B cell (primary cell): ENCODE results near the gene DCTN5. TPM values are rescaled to one million over a fixed set of nuclear protein-coding genes. Genes with fewer than 3 reads are reported as not detected.

Experiments used
- ATAC-seq: fragments of 200-7000 bp; cut with Tn5 transposase; one replicate; pipeline ENCODE4 v1.10.0; 2021; ENCODE audit warnings: low read depth, mild to moderate bottlenecking, moderate number of reproducible peaks, moderate library complexity
- CTCF ChIA-PET: fragments of 350-600 bp; sonication (Branson Sonifier 250); formaldehyde crosslinking; loops from one replicate; lab custom pipeline; 2021; ENCODE audit warnings: antibody characterized with exemption, inconsistent platforms; lab: Charles Lee
- POLR2A ChIA-PET: fragments of 350-600 bp; sonication (Branson Sonifier 250); formaldehyde crosslinking; loops from one replicate; lab custom pipeline; 2021; ENCODE audit warnings: antibody characterized with exemption; lab: Charles Lee
- DNase-seq: peaks from one replicate; pipeline ENCODE4 v3.0.0; 2013
- H2AFZ ChIP-seq: 2 replicates; pipeline ENCODE4 v1.6.1; 2012; ENCODE audit warnings: mild to moderate bottlenecking, low read depth, low read length; ENCODE audit not compliant: insufficient read depth, poor library complexity, severe bottlenecking
- H3K27ac ChIP-seq, 2 donors: 1 replicate in 1 of 2; 2 replicates in 1 of 2; pipeline ENCODE4 v1.5.1; 2012 to 2013; ENCODE audit warnings: low read length in 2 of 2, mild to moderate bottlenecking in 2 of 2, moderate library complexity in 1 of 2
- H3K27me3 ChIP-seq, 4 experiments: fragments of 200-600 bp in 1 of 4; sonication (generic) in 1 of 4; replicated peaks in 1 of 4; 1 replicate in 2 of 4; 2 replicates in 2 of 4; pipeline versions ENCODE4 v1.6.1 to v1.7.0; 2013 to 2016; ENCODE audit warnings: low read length in 3 of 4, mild to moderate bottlenecking in 2 of 4, mixed read lengths in 1 of 4, moderate library complexity in 1 of 4; ENCODE audit not compliant: insufficient read depth in 4 of 4, control insufficient read depth in 3 of 4; ENCODE audit errors: control extremely low read depth in 1 of 4
- H3K36me3 ChIP-seq, 2 experiments: replicated peaks in 1 of 2; 1 replicate in 1 of 2; 2 replicates in 1 of 2; pipeline versions ENCODE4 v1.6.1 to v1.7.1; 2013; ENCODE audit warnings: low read length in 1 of 2; ENCODE audit not compliant: insufficient read depth in 2 of 2, control insufficient read depth in 1 of 2; ENCODE audit errors: control extremely low read depth in 1 of 2, extremely low read depth in 1 of 2
- H3K4me1 ChIP-seq, 2 donors: fragments of 200-600 bp in 1 of 2; sonication (generic) in 1 of 2; 1 replicate in 1 of 2; 2 replicates in 1 of 2; pipeline versions ENCODE4 v1.5.1 to v1.6.1; 2013 to 2017; ENCODE audit warnings: low read length in 2 of 2; ENCODE audit not compliant: control insufficient read depth in 2 of 2, insufficient read depth in 2 of 2
- H3K4me2 ChIP-seq: replicated peaks from 2 replicates; pipeline ENCODE3; 2012; ENCODE audit warnings: mild to moderate bottlenecking, low read depth, low read length; ENCODE audit not compliant: poor library complexity, severe bottlenecking
- H3K4me3 ChIP-seq, 5 experiments: fragments of 200-600 bp in 1 of 5; sonication (generic) in 1 of 5; 1 replicate in 3 of 5; 2 replicates in 2 of 5; pipeline versions ENCODE4 v1.5.1 to v1.7.0; 2011 to 2016; ENCODE audit warnings: low read length in 4 of 5, mild to moderate bottlenecking in 4 of 5, low read depth in 2 of 5, control low read depth in 1 of 5, moderate library complexity in 1 of 5; ENCODE audit not compliant: insufficient read depth in 1 of 5; ENCODE audit errors: control extremely low read depth in 1 of 5, extremely low read depth in 1 of 5
- H3K79me2 ChIP-seq: fragments of 200-600 bp; sonication (generic); one replicate; pipeline ENCODE4 v1.6.0; 2016; ENCODE audit warnings: low read length; ENCODE audit not compliant: control insufficient read depth, insufficient read depth
- H3K9ac ChIP-seq: fragments of 200-600 bp; sonication (generic); 2 replicates; pipeline ENCODE4 v1.6.1; 2017; ENCODE audit warnings: mild to moderate bottlenecking, low read length, moderate library complexity
- H3K9me3 ChIP-seq, 3 donors: one replicate each; pipeline versions ENCODE4 v1.6.1 to v1.7.1; 2013; ENCODE audit warnings: low read length in 2 of 3; ENCODE audit not compliant: control insufficient read depth in 2 of 3, insufficient read depth in 1 of 3; ENCODE audit errors: control extremely low read depth in 1 of 3
- H4K20me1 ChIP-seq: 2 replicates; pipeline ENCODE4 v1.6.0; 2012; ENCODE audit warnings: mild to moderate bottlenecking, low read length; ENCODE audit not compliant: insufficient read depth, control insufficient read depth, poor library complexity, severe bottlenecking
- H3K27ac Mint-ChIP-seq: one replicate; pipeline ENCODE4 v1.8.0; 2021; ENCODE audit warnings: mixed read lengths
- H3K27me3 Mint-ChIP-seq: one replicate; pipeline ENCODE4 v1.8.0; 2021; ENCODE audit warnings: mixed read lengths
- H3K4me1 Mint-ChIP-seq: one replicate; pipeline ENCODE4 v1.8.0; 2021; ENCODE audit warnings: mixed read lengths
- H3K4me3 Mint-ChIP-seq: one replicate; pipeline ENCODE4 v1.8.0; 2021; ENCODE audit warnings: mixed read lengths
- H3K9me3 Mint-ChIP-seq: one replicate; pipeline ENCODE4 v1.8.0; 2022; ENCODE audit warnings: mixed read lengths; ENCODE audit not compliant: insufficient read depth
- CTCF ChIP-seq: fragments of 200-600 bp; IDR thresholded peaks from one replicate; pipeline ENCODE4 v1.8.0; 2022; ENCODE audit warnings: antibody characterized with exemption, mild to moderate bottlenecking
- EZH2 ChIP-seq: IDR thresholded peaks from 2 replicates; pipeline ENCODE4 v1.6.1; 2012; ENCODE audit warnings: borderline replicate concordance, low read depth, mild to moderate bottlenecking, moderate library complexity, low read length; ENCODE audit not compliant: insufficient read depth, poor library complexity, severe bottlenecking
- WGBS: methylation state at CpG from one replicate; pipeline ENCODE4 v1.1.5; 2013; ENCODE audit warnings: missing lambda C conversion rate; ENCODE audit not compliant: insufficient coverage; 5-methylcytosine and 5-hydroxymethylcytosine counted together
- intact Hi-C: fragments of 100-400 bp; cut with micrococcal nuclease; formaldehyde crosslinking; loops from one replicate; pipeline ENCODE4 v1.10.0; 2022
- polyA plus RNA-seq: library from polyadenylated mRNA; depleted of rRNA; stranded (reverse); fragments of >200 nt; gene quantifications from 2 replicates; pipeline ENCODE4 v1.2.3, GENCODE V29; 2012
- total RNA-seq, 2 donors: library from RNA; stranded (reverse); fragments of 120-200 nt in 1 of 2; gene quantifications; 1 replicate in 1 of 2; 2 replicates in 1 of 2; pipeline versions ENCODE4 v1.2.3 to v1.2.4, GENCODE V29; 2013 to 2022

The DCTN5 gene
- total and polyA plus RNA-seq, 2 donors (not counting 1 experiment from before 2014, with no cell fraction given) = 22.4 to 58.3 TPM

GRCh38 chr16:23640615-23640930, 693 bp upstream of the DCTN5 start:
- CTCF ChIA-PET = interaction anchor here (0.5 to 1.5 kb wide), 3 partner anchors 20 to 1204 kb away, joined by 3 to 5 read pairs (median 3); partner anchors contain the start of gene NDUFAB1
- Histone ChIP-seq H3K4me2 (peak overlapping the region; percentile 85), H3K9me3 (no peaks in the 10 kb centered on the region), H4K20me1 (no peaks in the 10 kb centered on the region), H2AFZ (peak overlapping the region; percentile 92), H3K4me3 (peak overlapping the region; percentile 89 to 100 (median 96)), H3K27me3 (no peaks in the 10 kb centered on the region), H3K79me2 (peaks cover 52% of the 10 kb centered on the region), H3K27ac (peak overlapping the region; percentile 80 to 84), H3K9ac (peak overlapping the region; percentile 97), H3K4me1 (peaks cover 13 to 20% of the 10 kb centered on the region in 2 donors), H3K36me3 (peaks cover 5 to 15% of the 10 kb centered on the region in 2 experiments)
- DNase-seq = no peak
- Mint-ChIP-seq H3K9me3 (no peaks in the 10 kb centered on the region), H3K4me3 (peak overlapping the region; percentile 99), H3K4me1 (peaks cover 31% of the 10 kb centered on the region), H3K27ac (peak overlapping the region; percentile 98), H3K27me3 (no peaks in the 10 kb centered on the region)
- POLR2A ChIA-PET = interaction anchor here (0.5 kb wide), 1 partner anchor 162 kb away, joined by 5 read pairs; no protein-coding TSS in a partner anchor
- ATAC-seq = no peak
- TF ChIP-seq CTCF = no peak
- TF ChIP-seq EZH2 = no peak
- intact Hi-C loops = no loop called here
- no CpG with 5 or more reads among the region's 8 CpGs for WGBS

- H4K20me1 ChIP-seq = no peaks in the 10 kb centered on the region
- ATAC-seq = no peak
- POLR2A ChIA-PET = interaction anchor here (0.6 to 0.7 kb wide), 2 partner anchors 258 to 1920 kb away, joined by 3 to 6 read pairs; no protein-coding TSS in a partner anchor
- peaks cover 4 to 15% of the 10 kb centered on the region in 2 experiments for H3K36me3 ChIP-seq
- peak overlapping the region in 1 of 2 donors; percentile 84 for H3K27ac ChIP-seq
- intact Hi-C loops = no loop called here
- CTCF ChIA-PET = interaction anchor here (0.7 to 1.3 kb wide), 3 partner anchors 85 to 610 kb away, joined by 3 to 5 read pairs (median 3); partner anchors contain the start of gene UBFD1
- peak overlapping the region; percentile 92 for H2AFZ ChIP-seq
- H3K4me3 ChIP-seq = peak overlapping the region in 4 of 5 experiments; percentile 89 to 100 (median 95)
- H3K4me3 Mint-ChIP-seq = peak overlapping the region; percentile 99
- peak overlapping the region; percentile 97 for H3K9ac ChIP-seq
- peaks cover 59% of the 10 kb centered on the region for H3K79me2 ChIP-seq
- H3K9me3 Mint-ChIP-seq = no peaks in the 10 kb centered on the region
- WGBS = 57% methylated on average over 3 of the region's 14 CpGs
- H3K27me3 ChIP-seq = no peaks in the 10 kb centered on the region
- H3K27me3 Mint-ChIP-seq = no peaks in the 10 kb centered on the region
- peaks cover 39% of the 10 kb centered on the region for H3K4me1 Mint-ChIP-seq
- peaks cover 13 to 20% of the 10 kb centered on the region in 2 donors for H3K4me1 ChIP-seq
- H3K27ac Mint-ChIP-seq = peak overlapping the region; percentile 98
- peak overlapping the region; percentile 85 for H3K4me2 ChIP-seq
- TF ChIP-seq CTCF = no peak
- TF ChIP-seq EZH2 = no peak
- DNase-seq = peak; percentile 12
- H3K9me3 ChIP-seq = no peaks in the 10 kb centered on the region
These were observed 1.0 kb downstream of the DCTN5 start for GRCh38 chr16:23642246-23642774.
